ENCODE data around the gene FOLR3. TPM values are rescaled to one million over a fixed set of nuclear protein-coding genes. Genes with fewer than 3 reads are reported as not detected.
A peak's percentile ranks its signal among the peaks of the same experiment; 100 is the strongest.

The FOLR3 gene
- total and polyA plus RNA-seq, 2 donors (not counting 1 experiment from before 2014, with no cell fraction given) = 0.99 to 1.4 TPM

DNA sequence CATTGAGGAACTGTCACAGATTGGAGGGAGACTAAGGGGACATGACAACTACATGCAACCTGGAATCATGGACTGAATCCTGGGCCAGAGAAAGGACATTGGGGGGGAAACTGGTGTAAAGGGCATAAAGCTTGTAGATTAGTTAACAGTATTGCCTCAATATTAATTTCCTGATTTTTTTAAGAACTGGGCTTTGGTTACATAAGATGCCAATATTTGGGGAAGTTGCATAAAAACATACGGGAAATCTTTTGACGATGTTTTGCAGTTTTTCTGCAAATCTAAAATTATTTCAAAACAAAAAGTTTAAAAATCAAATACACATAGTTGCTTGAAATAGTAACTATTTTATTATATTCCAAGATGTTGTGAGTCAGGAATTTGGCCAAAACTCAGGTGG, 2.9 kb upstream of the FOLR3 start:
- H4K20me1 ChIP-seq (ENCODE audit: control insufficient read depth, extremely low read depth, insufficient read depth, low read length) = no peaks in the 10 kb centered on the region
- no peak for DNase-seq (ENCODE audit: low read depth in 2 of 2)
- no peaks in the 10 kb centered on the region for H3K4me1 ChIP-seq (ENCODE audit: control insufficient read depth, extremely low read depth, insufficient read depth, low read length)
- no peaks in the 10 kb centered on the region for H3K27me3 ChIP-seq (ENCODE audit: control insufficient read depth, insufficient read depth, low read length)
- H2AFZ ChIP-seq (ENCODE audit: low read length) = no peak overlapping the region
- no peak overlapping the region for H3K4me3 ChIP-seq (replicated peaks in 1 of 4; ENCODE audit: control extremely low read depth in 1 of 4, insufficient read depth in 1 of 4, low read depth in 3 of 4, low read length in 4 of 4)
- no peak overlapping the region for H3K27ac ChIP-seq (ENCODE audit: insufficient read depth, low read length)
- TF ChIP-seq, protein P1, sequence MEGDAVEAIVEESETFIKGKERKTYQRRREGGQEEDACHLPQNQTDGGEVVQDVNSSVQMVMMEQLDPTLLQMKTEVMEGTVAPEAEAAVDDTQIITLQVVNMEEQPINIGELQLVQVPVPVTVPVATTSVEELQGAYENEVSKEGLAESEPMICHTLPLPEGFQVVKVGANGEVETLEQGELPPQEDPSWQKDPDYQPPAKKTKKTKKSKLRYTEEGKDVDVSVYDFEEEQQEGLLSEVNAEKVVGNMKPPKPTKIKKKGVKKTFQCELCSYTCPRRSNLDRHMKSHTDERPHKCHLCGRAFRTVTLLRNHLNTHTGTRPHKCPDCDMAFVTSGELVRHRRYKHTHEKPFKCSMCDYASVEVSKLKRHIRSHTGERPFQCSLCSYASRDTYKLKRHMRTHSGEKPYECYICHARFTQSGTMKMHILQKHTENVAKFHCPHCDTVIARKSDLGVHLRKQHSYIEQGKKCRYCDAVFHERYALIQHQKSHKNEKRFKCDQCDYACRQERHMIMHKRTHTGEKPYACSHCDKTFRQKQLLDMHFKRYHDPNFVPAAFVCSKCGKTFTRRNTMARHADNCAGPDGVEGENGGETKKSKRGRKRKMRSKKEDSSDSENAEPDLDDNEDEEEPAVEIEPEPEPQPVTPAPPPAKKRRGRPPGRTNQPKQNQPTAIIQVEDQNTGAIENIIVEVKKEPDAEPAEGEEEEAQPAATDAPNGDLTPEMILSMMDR (conservative IDR thresholded peaks at IDR 0.05 in 1 of 2, IDR thresholded peaks at IDR 0.05 in 1 of 2; ENCODE audit: low read depth in 1 of 2, low read length in 2 of 2) = no peak
- no peak for TF ChIP-seq EZH2 (IDR thresholded peaks at IDR 0.05; ENCODE audit: low read length, missing control alignments)
- no peak overlapping the region for H3K4me2 ChIP-seq (ENCODE audit: extremely low read depth, insufficient read depth, low read length)
- H3K9ac ChIP-seq (ENCODE audit: insufficient read depth, low read length) = no peak overlapping the region
- H3K36me3 ChIP-seq (ENCODE audit: control insufficient read depth, insufficient read depth, low read length) = no peaks in the 10 kb centered on the region
- H3K79me2 ChIP-seq (ENCODE audit: control insufficient read depth, insufficient read depth, low read length) = no peaks in the 10 kb centered on the region
- no peaks in the 10 kb centered on the region for H3K9me3 ChIP-seq (ENCODE audit: control insufficient read depth, insufficient read depth, low read depth, low read length)

DNA sequence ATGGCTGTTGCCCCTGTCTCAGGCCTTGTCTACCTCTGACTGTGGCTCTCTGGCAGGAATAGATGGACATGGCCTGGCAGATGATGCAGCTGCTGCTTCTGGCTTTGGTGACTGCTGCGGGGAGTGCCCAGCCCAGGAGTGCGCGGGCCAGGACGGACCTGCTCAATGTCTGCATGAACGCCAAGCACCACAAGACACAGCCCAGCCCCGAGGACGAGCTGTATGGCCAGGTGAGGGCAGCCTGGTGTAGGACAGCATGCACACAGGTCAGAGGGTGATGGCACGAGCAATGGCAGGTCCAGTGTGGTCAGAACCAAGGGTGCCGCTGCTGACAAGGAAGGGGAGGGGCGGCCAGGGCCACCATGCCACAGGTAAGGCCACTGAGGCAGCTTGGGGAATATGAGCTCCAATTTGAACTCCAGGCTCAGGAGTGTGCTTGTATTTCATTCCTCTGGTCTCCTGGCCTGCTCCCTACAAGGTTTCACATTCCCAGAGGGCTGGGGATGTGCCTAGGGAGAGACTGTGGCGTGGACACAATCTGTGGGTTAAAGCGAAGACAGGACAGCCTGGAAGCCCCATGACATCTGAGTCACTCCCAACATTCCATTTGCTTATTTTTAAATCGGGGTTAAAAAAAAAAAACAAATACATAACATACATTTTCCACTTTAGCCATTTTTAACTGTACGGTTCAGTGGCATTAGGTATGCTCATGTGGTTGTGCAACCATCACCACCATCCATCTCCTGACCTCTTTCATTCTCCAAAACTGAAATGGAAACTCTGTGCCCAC, 562 bp downstream of the FOLR3 start:
- Histone ChIP-seq H2AFZ (ENCODE audit: low read length) (no peak overlapping the region), H3K27ac (ENCODE audit: insufficient read depth, low read length) (no peak overlapping the region), H4K20me1 (ENCODE audit: control insufficient read depth, extremely low read depth, insufficient read depth, low read length) (no peaks in the 10 kb centered on the region), H3K4me1 (ENCODE audit: control insufficient read depth, extremely low read depth, insufficient read depth, low read length) (no peaks in the 10 kb centered on the region), H3K9ac (ENCODE audit: insufficient read depth, low read length) (no peak overlapping the region), H3K79me2 (ENCODE audit: control insufficient read depth, insufficient read depth, low read length) (no peaks in the 10 kb centered on the region), H3K36me3 (ENCODE audit: control insufficient read depth, insufficient read depth, low read length) (no peaks in the 10 kb centered on the region), H3K4me2 (ENCODE audit: extremely low read depth, insufficient read depth, low read length) (no peak overlapping the region), H3K4me3 (replicated peaks in 1 of 4; ENCODE audit: control extremely low read depth in 1 of 4, insufficient read depth in 1 of 4, low read depth in 3 of 4, low read length in 4 of 4) (no peak overlapping the region), H3K9me3 (ENCODE audit: control insufficient read depth, insufficient read depth, low read depth, low read length) (no peaks in the 10 kb centered on the region), H3K27me3 (ENCODE audit: control insufficient read depth, insufficient read depth, low read length) (no peaks in the 10 kb centered on the region)
- DNase-seq (ENCODE audit: low read depth in 2 of 2) = peak in 1 of 2 donors; percentile 56
- no peak for TF ChIP-seq EZH2 (IDR thresholded peaks at IDR 0.05; ENCODE audit: low read length, missing control alignments)
- TF ChIP-seq, protein P1 (conservative IDR thresholded peaks at IDR 0.05 in 1 of 2, IDR thresholded peaks at IDR 0.05 in 1 of 2; ENCODE audit: low read depth in 1 of 2, low read length in 2 of 2) = no peak

DNA sequence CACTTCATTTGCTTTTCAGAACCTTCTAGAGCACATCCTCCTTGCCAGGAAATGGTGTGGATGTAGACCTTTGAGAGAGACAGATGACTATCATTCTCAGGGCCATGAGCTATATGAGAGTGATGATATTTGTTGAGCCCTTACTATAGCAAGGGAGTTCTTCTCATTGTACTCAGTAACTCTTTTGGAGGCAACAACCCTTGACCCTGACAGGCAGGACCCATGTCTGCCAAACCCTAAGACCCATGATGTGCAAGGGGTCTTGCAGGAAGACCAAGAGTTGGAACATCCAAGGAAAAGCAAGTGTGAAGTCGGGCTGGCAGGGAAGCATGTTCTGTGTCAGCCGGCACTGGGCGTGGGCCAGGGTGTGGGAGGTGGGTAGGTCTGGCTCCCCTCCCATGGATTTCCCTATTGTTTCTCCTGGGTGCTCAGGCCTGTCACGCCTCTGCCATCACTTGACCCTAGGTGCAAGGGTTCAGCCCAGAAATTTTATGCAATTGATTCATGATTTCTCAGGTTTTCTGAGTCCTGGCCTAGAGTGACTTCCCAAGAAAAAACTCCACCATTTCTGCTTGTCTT, 1.2 kb downstream of the FOLR3 start:
- H3K4me1 ChIP-seq (ENCODE audit: control insufficient read depth, extremely low read depth, insufficient read depth, low read length) = no peaks in the 10 kb centered on the region
- TF ChIP-seq EZH2 (IDR thresholded peaks at IDR 0.05; ENCODE audit: low read length, missing control alignments) = no peak
- TF ChIP-seq, protein P1 (conservative IDR thresholded peaks at IDR 0.05 in 1 of 2, IDR thresholded peaks at IDR 0.05 in 1 of 2; ENCODE audit: low read depth in 1 of 2, low read length in 2 of 2) = no peak
- no peak overlapping the region for H3K27ac ChIP-seq (ENCODE audit: insufficient read depth, low read length)
- H3K9me3 ChIP-seq (ENCODE audit: control insufficient read depth, insufficient read depth, low read depth, low read length) = no peaks in the 10 kb centered on the region
- H3K9ac ChIP-seq (ENCODE audit: insufficient read depth, low read length) = no peak overlapping the region
- no peaks in the 10 kb centered on the region for H4K20me1 ChIP-seq (ENCODE audit: control insufficient read depth, extremely low read depth, insufficient read depth, low read length)
- no peaks in the 10 kb centered on the region for H3K79me2 ChIP-seq (ENCODE audit: control insufficient read depth, insufficient read depth, low read length)
- H3K4me3 ChIP-seq (replicated peaks in 1 of 4; ENCODE audit: control extremely low read depth in 1 of 4, insufficient read depth in 1 of 4, low read depth in 3 of 4, low read length in 4 of 4) = no peak overlapping the region
- no peaks in the 10 kb centered on the region for H3K36me3 ChIP-seq (ENCODE audit: control insufficient read depth, insufficient read depth, low read length)
- no peak overlapping the region for H2AFZ ChIP-seq (ENCODE audit: low read length)
- H3K27me3 ChIP-seq (ENCODE audit: control insufficient read depth, insufficient read depth, low read length) = no peaks in the 10 kb centered on the region
- DNase-seq (ENCODE audit: low read depth in 2 of 2) = no peak
- no peak overlapping the region for H3K4me2 ChIP-seq (ENCODE audit: extremely low read depth, insufficient read depth, low read length)

Data from fibroblast of lung (primary cell).